NCI-H2081 treated with DMSO at 0.1 percent for 48 hours (cell line): ENCODE measurements around the gene P3H1.
"Not testable (repeated sequence)": the region's sequence is repeated elsewhere in the genome, so short reads cannot be mapped to it uniquely, and the experiment has no call there.

Source experiments
- DNase-seq: peaks from one replicate; lab custom pipeline; 2025; lab: John Stamatoyannopoulos, UW

The P3H1 gene, protein sequence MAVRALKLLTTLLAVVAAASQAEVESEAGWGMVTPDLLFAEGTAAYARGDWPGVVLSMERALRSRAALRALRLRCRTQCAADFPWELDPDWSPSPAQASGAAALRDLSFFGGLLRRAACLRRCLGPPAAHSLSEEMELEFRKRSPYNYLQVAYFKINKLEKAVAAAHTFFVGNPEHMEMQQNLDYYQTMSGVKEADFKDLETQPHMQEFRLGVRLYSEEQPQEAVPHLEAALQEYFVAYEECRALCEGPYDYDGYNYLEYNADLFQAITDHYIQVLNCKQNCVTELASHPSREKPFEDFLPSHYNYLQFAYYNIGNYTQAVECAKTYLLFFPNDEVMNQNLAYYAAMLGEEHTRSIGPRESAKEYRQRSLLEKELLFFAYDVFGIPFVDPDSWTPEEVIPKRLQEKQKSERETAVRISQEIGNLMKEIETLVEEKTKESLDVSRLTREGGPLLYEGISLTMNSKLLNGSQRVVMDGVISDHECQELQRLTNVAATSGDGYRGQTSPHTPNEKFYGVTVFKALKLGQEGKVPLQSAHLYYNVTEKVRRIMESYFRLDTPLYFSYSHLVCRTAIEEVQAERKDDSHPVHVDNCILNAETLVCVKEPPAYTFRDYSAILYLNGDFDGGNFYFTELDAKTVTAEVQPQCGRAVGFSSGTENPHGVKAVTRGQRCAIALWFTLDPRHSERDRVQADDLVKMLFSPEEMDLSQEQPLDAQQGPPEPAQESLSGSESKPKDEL

GRCh38 chr1:42766741-42767509 is at the start of gene P3H1, which contains the start of gene C1orf50:
Gene P3H1, minus strand, starts transcription at chr1:42767028. Its CDS starts 57 bp downstream, at chr1:42766971.
Gene C1orf50, plus strand, starts transcription at chr1:42767249. Its CDS starts 63 bp downstream, at chr1:42767312.
- peak; percentile 99 for DNase-seq

DNA sequence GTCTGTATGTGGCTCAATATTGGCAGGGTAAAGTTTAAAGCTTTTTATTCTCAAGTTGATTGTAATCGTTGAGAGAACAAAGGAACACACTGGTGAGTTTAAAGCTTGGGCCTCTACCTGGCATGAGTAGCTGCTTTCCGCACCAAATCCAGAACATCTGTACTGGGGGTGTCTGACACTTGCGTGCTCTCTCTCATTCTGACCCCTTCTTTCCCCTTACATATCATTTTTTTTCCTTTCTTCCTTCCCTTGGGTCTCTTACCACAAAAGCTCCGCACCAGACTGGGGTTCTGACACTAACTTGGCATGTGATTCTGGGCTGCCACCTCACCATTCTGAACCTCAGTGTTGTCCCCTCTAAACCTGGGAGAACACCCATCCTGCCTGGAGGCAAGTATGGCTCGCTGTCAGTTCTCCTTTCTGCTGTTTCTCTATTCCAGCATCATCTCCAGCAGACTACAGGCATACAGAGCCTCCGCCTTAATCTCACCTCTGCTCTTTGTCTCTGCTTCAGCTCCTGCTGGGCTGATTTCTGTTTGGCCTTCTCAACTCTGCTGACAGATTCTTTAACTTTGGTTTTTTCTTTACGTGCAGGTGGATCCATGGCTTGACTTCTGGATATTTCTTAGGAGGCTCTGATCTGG is 49.2 kb upstream of the P3H1 start:
- DNase-seq: no peak

DNA sequence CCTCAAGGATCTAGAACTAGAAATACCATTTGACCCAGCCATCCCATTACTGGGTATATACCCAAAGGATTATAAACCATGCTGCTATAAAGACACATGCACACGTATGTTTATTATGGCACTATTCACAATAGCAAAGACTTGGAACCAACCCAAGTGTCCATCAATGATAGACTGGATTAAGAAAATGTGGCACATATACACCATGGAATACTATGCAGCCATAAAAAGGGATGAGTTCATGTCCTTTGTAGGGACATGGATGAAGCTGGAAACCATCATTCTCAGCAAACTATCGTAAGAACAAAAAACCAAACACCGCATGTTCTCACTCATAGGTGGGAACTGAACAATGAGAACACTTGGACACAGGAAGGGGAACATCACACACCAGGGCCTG is 48.0 kb upstream of the P3H1 start:
- not testable (repeated sequence) for DNase-seq

- DNase-seq: no peak
Observed at GRCh38 chr1:42807056-42807668, 40.3 kb upstream of the P3H1 start.

DNA sequence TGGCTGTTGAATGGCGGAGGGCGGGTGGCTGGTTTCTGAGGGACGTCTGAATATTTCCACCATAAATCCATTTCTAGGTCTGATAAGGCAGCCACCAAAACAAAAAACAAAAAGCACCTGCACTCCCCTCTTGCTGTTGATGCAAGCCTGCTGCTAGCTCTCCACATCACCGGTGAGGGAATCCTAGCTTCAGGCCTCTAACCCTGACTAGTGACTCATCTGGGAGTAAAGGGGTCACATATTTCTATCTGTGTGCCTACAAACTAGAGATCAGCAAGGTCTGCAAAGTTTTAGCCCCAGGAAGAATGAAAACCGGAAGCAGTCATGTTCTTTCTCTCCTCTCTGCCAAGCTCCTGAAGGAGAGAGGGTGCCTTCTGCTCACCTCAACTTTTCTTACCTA is 39.8 kb upstream of the P3H1 start:
- no peak for DNase-seq

- DNase-seq: no peak
Observed at GRCh38 chr1:42806171-42806570, 39.3 kb upstream of the P3H1 start.

DNA sequence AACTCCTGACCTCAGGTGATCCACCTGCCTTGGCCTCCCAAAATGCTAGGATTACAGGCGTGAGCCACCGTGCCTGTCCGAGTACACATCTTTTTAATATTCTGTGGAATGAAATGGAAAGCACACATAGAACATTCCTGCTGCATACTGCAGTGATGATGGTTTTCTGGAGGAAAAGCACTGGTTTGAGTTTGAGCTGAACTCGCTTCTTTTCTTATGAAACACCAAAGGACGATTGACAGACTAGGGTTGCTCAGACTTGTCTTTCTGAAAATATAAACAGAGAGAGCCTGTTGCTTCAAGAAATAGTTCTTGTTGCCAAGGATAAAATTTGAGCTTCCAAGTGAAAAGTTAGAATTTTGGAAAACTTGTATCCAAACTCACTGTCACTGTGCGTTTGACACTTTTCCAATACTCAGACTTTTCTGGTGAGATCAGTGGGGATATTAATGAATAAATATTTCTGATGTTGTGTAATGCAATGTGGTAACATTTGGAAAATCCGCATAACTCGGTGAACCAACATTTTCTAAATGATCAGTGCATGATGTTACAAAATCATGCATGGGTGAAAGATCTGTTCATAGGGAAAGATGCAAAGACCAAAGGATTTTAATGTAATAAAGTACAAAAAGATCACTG is 35.1 kb upstream of the P3H1 start:
- no peak for DNase-seq

DNA sequence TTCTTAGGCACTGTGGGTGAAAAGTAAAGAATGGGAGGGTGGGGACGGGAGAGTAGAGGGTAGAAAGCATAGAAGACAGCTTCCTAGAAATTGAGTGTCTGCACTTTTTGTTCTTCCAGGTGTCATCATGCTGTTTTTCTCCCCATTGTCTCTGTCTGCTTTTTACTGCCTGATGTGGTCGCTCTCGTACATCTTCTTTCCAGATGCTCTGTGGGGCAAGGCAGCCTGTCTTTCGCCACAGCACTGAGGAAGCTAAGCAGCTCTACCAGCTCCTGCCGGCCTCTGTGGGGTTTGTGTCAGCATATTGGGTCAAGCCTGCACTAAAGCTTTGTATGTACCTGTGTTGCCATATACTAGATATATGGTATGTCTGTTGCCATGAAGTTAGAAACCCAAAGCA is 31.2 kb upstream of the P3H1 start:
- DNase-seq: no peak

- no peak for DNase-seq
Observed at GRCh38 chr1:42797414-42797813, 30.6 kb upstream of the P3H1 start.

DNA sequence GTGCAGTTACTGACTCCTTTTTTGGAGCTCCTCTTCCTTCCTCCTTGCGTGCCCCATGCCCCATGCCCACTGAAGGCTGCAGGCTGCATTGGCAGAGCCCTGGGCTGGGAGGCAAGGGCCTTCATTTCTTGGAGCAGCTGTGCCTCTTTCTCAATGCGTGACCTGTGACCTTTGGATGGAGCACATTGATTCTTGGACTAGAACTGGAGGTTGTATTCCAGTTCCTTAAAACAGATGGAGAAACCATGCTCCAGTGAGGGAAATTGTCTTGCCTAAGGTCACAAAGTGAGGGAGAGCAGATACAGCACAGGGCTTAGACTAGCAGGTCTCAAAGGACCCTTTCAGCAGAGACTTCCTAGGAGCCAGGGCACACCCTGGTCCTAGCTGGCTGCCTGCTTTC is 27.0 kb upstream of the P3H1 start:
- DNase-seq: no peak

DNA sequence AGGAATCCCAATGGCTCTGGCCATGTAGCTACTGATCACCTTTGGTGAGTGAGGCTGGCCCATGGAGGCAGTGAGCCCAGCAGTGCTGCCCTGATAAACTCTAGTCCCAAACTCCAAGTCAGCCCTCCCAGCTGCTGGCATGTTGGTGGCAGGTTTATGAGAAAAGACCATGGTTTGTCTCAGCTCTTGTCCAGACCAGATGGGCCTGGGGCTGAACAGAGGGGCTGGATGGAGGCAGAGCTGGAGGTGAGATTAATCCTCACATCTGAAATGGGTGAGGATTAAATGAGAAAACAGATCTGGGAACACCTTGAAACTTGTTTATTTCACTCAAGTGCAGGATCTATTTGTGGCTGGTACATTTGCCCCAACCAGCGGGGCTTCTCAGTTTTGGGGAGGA is 21.2 kb upstream of the P3H1 start:
- no peak for DNase-seq

DNA sequence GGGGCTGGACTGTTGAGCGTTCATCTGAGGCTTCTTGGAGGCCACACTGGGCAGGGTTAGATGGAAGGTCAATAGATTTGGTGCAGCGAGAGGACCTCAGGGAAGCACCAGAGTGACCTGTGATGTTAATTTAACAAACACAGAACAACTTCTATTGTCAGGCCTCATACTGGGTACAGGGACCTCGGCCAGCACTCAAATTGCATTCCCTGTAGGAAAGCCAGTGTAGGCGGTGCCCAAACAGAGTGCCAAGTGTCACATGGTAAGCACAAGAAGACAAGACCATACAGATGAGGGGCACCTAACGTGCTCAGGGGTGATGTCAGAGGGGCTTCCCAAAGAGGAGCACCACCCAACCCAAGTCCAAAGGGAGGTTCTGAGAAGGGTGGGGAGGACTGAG is 19.3 kb upstream of the P3H1 start:
- DNase-seq: no peak

DNA sequence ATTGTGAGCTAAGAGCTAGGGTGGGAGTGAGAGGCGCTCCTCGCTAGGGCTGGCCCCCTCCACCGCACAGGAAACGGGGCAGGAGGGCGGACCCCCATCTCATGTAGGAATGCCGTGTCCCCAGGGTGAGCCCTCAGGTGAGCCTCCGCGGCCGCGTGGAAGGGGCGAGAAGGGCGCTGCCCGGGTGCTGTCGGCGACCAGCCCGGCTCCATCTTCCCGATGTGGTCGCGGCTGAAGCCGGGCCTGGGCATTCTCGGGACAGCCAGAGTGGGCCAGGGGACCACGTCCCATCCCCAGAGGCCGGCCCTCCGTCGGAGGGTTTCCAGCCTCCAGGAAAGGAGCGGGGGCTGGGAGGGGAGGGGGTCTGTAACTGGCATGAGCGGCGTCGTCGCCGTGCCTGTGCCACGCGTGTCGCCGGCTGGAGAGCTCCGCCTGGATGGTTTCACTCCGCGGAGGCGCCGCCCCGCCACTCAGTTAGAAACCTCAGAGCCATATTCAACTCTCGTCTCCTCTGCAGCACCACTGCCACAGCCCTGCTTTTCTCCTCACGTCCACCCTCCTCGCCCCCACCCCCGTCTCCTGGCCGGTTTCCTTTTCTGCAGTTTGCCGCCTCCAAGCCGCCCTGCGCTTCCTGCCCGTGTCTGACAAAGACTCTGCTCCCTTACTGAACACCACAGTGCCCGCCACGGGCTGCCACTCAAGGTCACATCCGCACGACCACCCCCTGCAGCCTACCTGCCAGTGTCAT is 18.3 kb upstream of the P3H1 start, which contains the start of gene TMEM269:
TSS of gene TMEM269 (plus strand) at position 46 of the 748 bp plus-strand sequence. CDS start 4,903 bp downstream, outside the sequence.
- DNase-seq: no peak

DNA sequence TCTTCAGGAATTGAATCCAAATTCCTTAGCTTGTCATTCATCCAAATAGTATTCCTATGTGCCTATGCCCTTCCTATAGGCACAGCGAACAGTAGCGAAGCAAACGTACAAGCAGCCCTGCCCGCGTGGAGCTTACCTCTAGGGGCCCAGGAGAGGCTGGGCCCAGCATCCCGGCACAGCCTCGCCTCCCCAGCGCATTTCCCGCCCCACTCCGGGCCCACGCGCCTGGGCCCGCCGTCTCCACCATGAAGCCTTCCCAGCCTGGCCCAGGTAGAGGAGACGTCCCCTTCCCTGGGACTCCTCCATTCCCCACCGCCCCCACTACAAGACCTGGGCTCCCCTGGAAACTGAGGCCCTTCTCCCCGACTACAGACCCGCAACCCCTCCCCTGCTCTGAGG is 17.7 kb upstream of the P3H1 start:
- no peak for DNase-seq

DNA sequence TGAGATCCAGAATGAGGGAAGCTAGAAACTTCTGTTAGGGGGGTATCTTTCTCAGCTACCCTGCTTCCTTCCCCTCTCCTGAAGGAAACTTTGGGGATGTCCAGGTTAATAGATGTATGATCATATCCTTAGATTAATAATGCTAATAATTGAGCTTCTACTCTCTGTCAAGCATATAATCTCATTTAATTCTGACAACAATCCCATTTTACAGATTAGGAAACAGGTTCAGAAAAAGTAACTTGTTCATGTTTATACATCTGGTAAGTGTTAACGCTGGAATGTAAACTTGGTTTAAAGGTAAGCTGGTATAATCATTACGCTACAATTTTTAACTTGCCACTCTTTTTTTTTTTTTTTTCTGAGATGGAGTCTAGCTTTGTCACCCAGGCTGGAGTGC is 16.3 kb upstream of the P3H1 start:
- no peak for DNase-seq

GRCh38 chr1:42780176-42780575 is 13.3 kb upstream of the P3H1 start:
- no peak for DNase-seq

DNA sequence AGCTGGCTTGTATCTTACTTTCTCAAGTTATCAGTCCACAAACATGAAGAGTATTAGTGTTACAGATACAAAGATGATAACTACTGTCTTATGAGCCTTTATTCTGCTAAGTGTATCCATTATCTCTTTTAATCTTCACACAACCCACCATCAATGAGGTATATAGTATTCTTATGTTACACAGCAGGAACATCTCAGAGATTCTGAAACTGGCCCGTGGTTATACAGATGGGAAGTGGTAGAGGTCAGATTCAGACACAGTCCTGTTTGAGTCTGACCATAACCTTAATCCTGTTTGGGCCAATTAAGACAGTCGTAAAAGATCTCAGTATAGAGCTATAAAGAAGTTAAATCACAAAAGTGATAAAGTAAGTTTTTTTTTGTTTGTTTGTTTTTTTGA is 12.9 kb upstream of the P3H1 start:
- no peak for DNase-seq

DNA sequence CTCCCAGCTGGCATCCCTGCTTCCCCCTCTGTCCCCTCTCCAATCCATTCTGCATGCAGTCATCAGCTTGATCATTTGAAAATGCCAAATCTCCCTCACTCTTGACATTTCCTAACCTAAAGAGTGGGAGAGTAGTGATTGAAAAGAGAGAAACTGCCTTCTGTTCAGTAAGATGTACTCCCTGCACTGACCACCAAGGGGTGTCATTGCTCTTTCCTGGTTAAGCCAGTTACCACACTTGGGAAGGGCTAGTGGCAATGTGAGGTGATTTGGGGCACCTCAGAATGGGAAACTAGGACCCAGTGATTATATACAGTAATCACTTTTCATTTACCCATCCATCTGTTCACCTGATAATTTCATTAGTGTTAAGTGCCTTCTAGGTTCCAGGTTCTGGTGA is 11.0 kb upstream of the P3H1 start:
- DNase-seq: peak; percentile 16

- DNase-seq: no peak
Observed at GRCh38 chr1:42776502-42776901, 9.7 kb upstream of the P3H1 start.

DNA sequence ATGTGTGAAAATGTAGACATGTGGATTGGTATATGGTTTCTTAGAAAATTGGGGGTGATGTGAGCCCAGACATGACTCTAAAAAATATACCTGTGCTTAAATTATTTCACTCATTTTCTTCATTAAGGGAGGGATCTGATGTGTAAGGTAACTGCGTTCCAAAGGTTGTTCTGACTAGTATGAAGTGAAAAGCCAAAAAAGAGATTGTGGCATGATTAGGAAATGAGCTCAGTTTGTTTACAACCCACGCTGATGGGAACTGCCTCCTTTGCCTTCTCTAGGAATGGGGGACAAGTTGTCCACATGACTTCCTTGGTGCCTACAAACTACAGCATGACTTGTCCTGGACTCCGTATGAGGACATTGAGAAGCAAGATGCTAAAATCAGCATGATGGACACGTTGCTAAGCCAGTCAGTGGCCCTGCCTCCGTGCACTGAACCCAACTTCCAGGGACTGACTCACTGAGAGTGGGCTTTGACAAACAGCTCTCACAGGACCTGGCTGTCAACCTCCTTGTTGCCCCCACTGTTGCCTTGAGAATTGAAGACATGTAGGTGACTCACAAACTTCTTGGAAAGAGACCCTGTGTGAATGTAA is 8.2 kb upstream of the P3H1 start:
- no peak for DNase-seq
